HG02642 (cell line): ENCODE data around the gene SYP.
"Not testable (repeated sequence)": the region's sequence is repeated elsewhere in the genome, so short reads cannot be mapped to it uniquely, and the experiment has no call there.

Source experiments
- ATAC-seq: cut with Tn5 transposase; IDR thresholded peaks from one replicate; pipeline ENCODE4 v1.9.1; 2021; ENCODE audit warnings: mild to moderate bottlenecking; ENCODE audit not compliant: unreplicated experiment, poor library complexity

SYP gene

DNA sequence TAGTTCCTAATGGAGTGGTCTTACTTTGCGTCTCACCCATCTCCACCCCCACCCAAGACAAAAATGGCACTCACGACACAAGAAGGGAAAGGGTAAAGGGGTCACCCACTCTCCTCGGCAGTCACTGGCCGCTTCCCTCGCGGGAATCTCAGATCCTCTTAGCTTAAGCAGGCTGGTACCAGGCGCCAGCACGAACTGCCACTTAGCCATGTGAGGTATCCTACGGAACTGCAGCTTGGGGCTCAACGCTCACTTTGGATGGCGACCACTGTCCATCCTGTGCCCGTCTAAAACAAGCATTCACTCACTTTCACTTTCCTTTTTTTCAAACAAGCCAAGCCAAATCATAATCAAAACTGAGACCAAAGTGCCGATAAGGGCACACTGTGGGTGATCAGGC lies 52.1 kb downstream of the SYP start:
- ATAC-seq: no peak

- no peak for ATAC-seq
Measured at GRCh38 chrX:49147282-49147681, 52.7 kb downstream of the SYP start.

DNA sequence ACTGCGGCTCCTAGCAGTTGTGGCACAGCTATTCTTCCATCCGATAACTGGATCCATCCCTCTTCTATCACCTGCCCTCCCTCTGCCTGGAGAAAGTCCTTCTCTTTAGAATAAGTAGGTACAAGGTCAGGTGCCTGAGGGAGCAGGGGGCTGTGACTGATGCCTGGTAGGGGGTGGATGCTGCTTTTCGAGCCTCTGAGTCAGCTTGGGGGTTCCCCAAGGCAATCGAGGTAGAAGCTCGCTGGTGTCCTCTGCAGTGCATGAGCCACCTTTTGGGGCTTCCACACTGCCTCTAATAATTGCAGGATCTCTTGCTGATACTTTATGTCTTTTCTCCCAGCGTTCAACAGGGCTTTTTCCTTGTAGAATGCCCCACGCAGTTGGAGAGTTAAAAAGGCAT lies 56.8 kb downstream of the SYP start:
- ATAC-seq: not testable (repeated sequence)

DNA sequence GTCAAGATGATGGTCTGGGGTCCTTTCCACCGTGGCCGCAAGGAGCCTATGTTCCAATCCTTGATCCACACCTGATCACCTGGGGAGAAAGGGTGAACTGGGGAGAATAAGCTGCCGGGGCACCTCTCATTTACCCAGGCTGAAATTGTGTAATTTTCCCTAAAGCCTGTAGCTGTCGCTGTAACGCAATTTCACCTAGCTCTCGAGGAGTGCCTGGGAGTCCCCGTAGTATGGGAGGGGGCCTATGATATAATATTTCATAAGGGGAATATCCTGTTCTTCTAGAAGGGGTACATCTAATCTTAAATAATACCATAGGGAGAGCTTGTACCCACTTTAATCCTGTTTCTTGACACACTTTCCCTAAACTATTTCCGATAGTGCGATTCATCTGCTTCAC lies 57.7 kb downstream of the SYP start:
- ATAC-seq: not testable (repeated sequence)

DNA sequence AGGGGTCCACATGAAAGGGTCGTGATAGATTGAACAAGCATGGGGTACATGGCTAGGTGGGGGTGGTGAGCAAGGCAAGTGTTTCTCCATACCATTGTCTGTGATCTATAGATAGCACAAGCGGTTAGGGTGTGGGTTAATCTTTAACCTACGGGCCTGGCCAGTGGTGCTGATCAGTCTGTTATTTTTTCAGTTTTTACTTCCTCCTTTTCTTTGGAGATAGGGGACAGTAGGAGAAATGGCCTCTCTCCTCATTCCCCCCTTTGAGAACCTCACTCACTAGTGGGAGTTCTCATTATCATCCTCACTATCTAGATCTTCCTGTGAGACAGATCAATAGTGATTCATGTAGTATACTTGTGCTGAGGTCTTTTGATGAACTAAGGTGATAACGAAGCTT lies 60.3 kb downstream of the SYP start:
- ATAC-seq: no peak
